SK-N-SH (cell line): ENCODE measurements around the gene CHST12. TPM values are rescaled to one million over a fixed set of nuclear protein-coding genes. Genes with fewer than 3 reads are reported as not detected.

Experiments used
- CTCF ChIA-PET: fragments of 300-600, 350-600 bp; formaldehyde crosslinking; extraction: SDS; loops from one replicate; lab custom pipeline; 2021; lab: Yijun Ruan, JAX
- POLR2A ChIA-PET: fragments of 350-600 bp; sonication (Branson Sonifier 250); formaldehyde crosslinking; extraction: SDS; loops from one replicate; lab custom pipeline; 2020; ENCODE audit warnings: antibody characterized with exemption, inconsistent platforms; lab: Yijun Ruan, JAX
- DNase-seq: peaks from one replicate; pipeline ENCODE4 v3.0.0; 2012
- H2AFZ ChIP-seq: fragments of 200-600 bp; sonication (generic); 2 replicates; pipeline ENCODE4 v1.8.1; 2016; ENCODE audit warnings: antibody characterized with exemption, mild to moderate bottlenecking, low read depth
- H3F3A ChIP-seq: fragments of 200-600 bp; sonication (generic); replicated peaks from 2 replicates; pipeline ENCODE3; 2016; ENCODE audit warnings: antibody characterized with exemption, mild to moderate bottlenecking; ENCODE audit not compliant: insufficient read depth
- H3K27ac ChIP-seq, 2 experiments: fragments of 200-500 bp in 1 of 2; fragments of 200-600 bp in 1 of 2; sonication (Bioruptor generic) in 1 of 2; sonication (generic), shearing (Covaris generic) in 1 of 2; 2 replicates each; pipeline versions ENCODE4 v1.5.1 to v1.6.1; 2014 to 2016; ENCODE audit warnings: low read depth in 2 of 2, inconsistent platforms in 1 of 2, low read length in 1 of 2, mild to moderate bottlenecking in 1 of 2, mixed read lengths in 1 of 2
- H3K27me3 ChIP-seq: fragments of 200-600 bp; sonication (generic), shearing (Covaris generic); 2 replicates; pipeline ENCODE4 v1.6.1; 2016; ENCODE audit warnings: mixed run types; ENCODE audit not compliant: insufficient read depth
- H3K36me3 ChIP-seq, 2 experiments: fragments of 200-500 bp in 1 of 2; fragments of 200-600 bp in 1 of 2; sonication (Bioruptor generic) in 1 of 2; sonication (generic) in 1 of 2; replicated peaks in 1 of 2; 2 replicates each; pipeline versions ENCODE3 to v1.5.1; 2014 to 2016; ENCODE audit warnings: low read length in 1 of 2, mild to moderate bottlenecking in 1 of 2; ENCODE audit not compliant: insufficient read depth in 2 of 2, control insufficient read depth in 1 of 2
- H3K4me1 ChIP-seq, 2 experiments: fragments of 200-500 bp in 1 of 2; fragments of 200-600 bp in 1 of 2; sonication (Bioruptor generic) in 1 of 2; sonication (generic), shearing (Covaris generic) in 1 of 2; 2 replicates each; pipeline versions ENCODE4 v1.5.1 to v1.6.1; 2014 to 2016; ENCODE audit warnings: low read depth in 1 of 2, low read length in 1 of 2, mixed run types in 1 of 2; ENCODE audit not compliant: insufficient read depth in 2 of 2, control insufficient read depth in 1 of 2
- H3K4me2 ChIP-seq: fragments of 200-600 bp; sonication (generic), shearing (Covaris generic); 2 replicates; pipeline ENCODE4 v1.6.1; 2017; ENCODE audit warnings: mixed run types
- H3K4me3 ChIP-seq, 2 experiments: fragments of 200-500 bp in 1 of 2; fragments of 200-600 bp in 1 of 2; sonication (Bioruptor generic) in 1 of 2; sonication (generic), shearing (Covaris generic) in 1 of 2; 2 replicates each; pipeline versions ENCODE4 v1.5.1 to v1.8.1; 2014 to 2016; ENCODE audit warnings: low read depth in 2 of 2, inconsistent platforms in 1 of 2, low read length in 1 of 2, mild to moderate bottlenecking in 1 of 2, mixed read lengths in 1 of 2, moderate library complexity in 1 of 2
- H3K79me2 ChIP-seq: fragments of 200-600 bp; sonication (generic); 2 replicates; pipeline ENCODE4 v1.8.1; 2017; ENCODE audit warnings: mild to moderate bottlenecking; ENCODE audit not compliant: insufficient read depth
- H3K9ac ChIP-seq: fragments of 200-600 bp; sonication (generic); 2 replicates; pipeline ENCODE4 v1.6.1; 2017; ENCODE audit warnings: mixed run types
- H3K9me2 ChIP-seq: fragments of 200-600 bp; sonication (generic); 2 replicates; pipeline ENCODE4 v1.6.1; 2017; ENCODE audit warnings: mixed run types
- H3K9me3 ChIP-seq: fragments of 200-600 bp; sonication (generic); 2 replicates; pipeline ENCODE4 v1.6.1; 2017; ENCODE audit warnings: mixed run types, mild to moderate bottlenecking, moderate library complexity
- H4K20me1 ChIP-seq: fragments of 200-600 bp; sonication (generic); 2 replicates; pipeline ENCODE4 v1.6.1; 2017; ENCODE audit warnings: mild to moderate bottlenecking, mixed run types; ENCODE audit not compliant: insufficient read depth
- EZH2phosphoT487 ChIP-seq: fragments of 200-600 bp; sonication (generic); IDR thresholded peaks from 2 replicates; pipeline ENCODE4 v1.6.1; 2017; ENCODE audit warnings: low read depth, mixed run types, mild to moderate bottlenecking, antibody characterized with exemption, moderate library complexity, borderline replicate concordance
- FOSL2 ChIP-seq: IDR thresholded peaks from 2 replicates; pipeline ENCODE4 v1.4.0; 2012; ENCODE audit warnings: low read depth, mild to moderate bottlenecking, moderate library complexity, borderline replicate concordance
- FOXJ3 ChIP-seq: sonication (generic); formaldehyde crosslinking; IDR thresholded peaks from 2 replicates; pipeline ENCODE4 v1.5.1; 2020; ENCODE audit warnings: mild to moderate bottlenecking, missing genetic modification reagents
- GABPA ChIP-seq: IDR thresholded peaks from 2 replicates; pipeline ENCODE4 v1.4.0; 2012; ENCODE audit warnings: low read depth, mild to moderate bottlenecking
- IRF3 ChIP-seq: fragments of 150-350 bp; IDR thresholded peaks from 2 replicates; pipeline ENCODE4 v1.6.1; 2016; ENCODE audit warnings: mild to moderate bottlenecking, low read depth, low read length
- JUND ChIP-seq: IDR thresholded peaks from 2 replicates; pipeline ENCODE4 v1.4.0; 2012
- MAX ChIP-seq: IDR thresholded peaks from 2 replicates; pipeline ENCODE4 v1.4.0; 2012; ENCODE audit warnings: low read depth
- MEF2A ChIP-seq: IDR thresholded peaks from 2 replicates; pipeline ENCODE4 v1.4.0; 2012; ENCODE audit warnings: low read depth, borderline replicate concordance
- MXI1 ChIP-seq: IDR thresholded peaks from 2 replicates; pipeline ENCODE4 v1.6.1; 2012; ENCODE audit warnings: mild to moderate bottlenecking, low read depth, low read length, improper control_type of control experiment
- NRF1 ChIP-seq: IDR thresholded peaks from 2 replicates; pipeline ENCODE4 v1.6.1; 2012; ENCODE audit warnings: low read depth, mild to moderate bottlenecking, low read length
- RAD21 ChIP-seq: IDR thresholded peaks from 2 replicates; pipeline ENCODE4 v1.6.1; 2012; ENCODE audit warnings: mild to moderate bottlenecking, low read length
- RCOR1 ChIP-seq: fragments of 150-350 bp; IDR thresholded peaks from 2 replicates; pipeline ENCODE4 v1.6.1; 2017; ENCODE audit warnings: antibody characterized with exemption, low read length
- RXRA ChIP-seq: IDR thresholded peaks from 2 replicates; pipeline ENCODE4 v1.4.0; 2012; ENCODE audit warnings: low read depth, mild to moderate bottlenecking, borderline replicate concordance
- SIN3A ChIP-seq: IDR thresholded peaks from 2 replicates; pipeline ENCODE4 v1.6.1; 2012; ENCODE audit warnings: low read depth, mild to moderate bottlenecking, low read length, moderate library complexity, borderline replicate concordance
- SMC3 ChIP-seq: IDR thresholded peaks from 2 replicates; pipeline ENCODE4 v1.6.1; 2012; ENCODE audit warnings: low read depth, low read length, improper control_type of control experiment
- TAF1 ChIP-seq: IDR thresholded peaks from 2 replicates; pipeline ENCODE4 v1.6.1; 2012; ENCODE audit warnings: low read depth, mild to moderate bottlenecking, low read length, moderate library complexity, borderline replicate concordance
- TCF12 ChIP-seq: IDR thresholded peaks from 2 replicates; pipeline ENCODE4 v1.4.0; 2012
- TEAD4 ChIP-seq: IDR thresholded peaks from 2 replicates; pipeline ENCODE4 v1.4.0; 2012; ENCODE audit warnings: mild to moderate bottlenecking, borderline replicate concordance; ENCODE audit not compliant: insufficient read depth
- YY1 ChIP-seq: IDR thresholded peaks from 2 replicates; pipeline ENCODE4 v1.4.0; 2012; ENCODE audit warnings: low read depth, mild to moderate bottlenecking
- WGBS: methylation state at CpG from one replicate; pipeline ENCODE4 v1.1.6; 2017; ENCODE audit warnings: low lambda C conversion rate; 5-methylcytosine and 5-hydroxymethylcytosine counted together
- polyA plus RNA-seq, 3 experiments: library from polyadenylated mRNA; depleted of rRNA; stranded (reverse); fragments of >200 nt; gene quantifications; 2 replicates each; pipeline ENCODE4 v1.2.3, GENCODE V29; 2012
- TF ChIP-seq, protein P1 (sequence below): fragments of 150-350 bp; IDR thresholded peaks from 2 replicates; pipeline ENCODE4 v1.6.1; 2017; ENCODE audit warnings: antibody characterized with exemption, low read length, low read depth, borderline replicate concordance
- TF ChIP-seq, protein P2 (sequence below): IDR thresholded peaks from 2 replicates; pipeline ENCODE4; 2012

CHST12 gene
- polyA plus RNA-seq, 1 of the 3 experiments (the other 2 are of a cell fraction), result 32.7 TPM

- CTCF ChIA-PET, result no interaction called here
- no peak overlapping the region for H3K4me2 ChIP-seq
Observed at GRCh38 chr7:2420216-2420933, 17.0 kb downstream of the CHST12 start.

DNA sequence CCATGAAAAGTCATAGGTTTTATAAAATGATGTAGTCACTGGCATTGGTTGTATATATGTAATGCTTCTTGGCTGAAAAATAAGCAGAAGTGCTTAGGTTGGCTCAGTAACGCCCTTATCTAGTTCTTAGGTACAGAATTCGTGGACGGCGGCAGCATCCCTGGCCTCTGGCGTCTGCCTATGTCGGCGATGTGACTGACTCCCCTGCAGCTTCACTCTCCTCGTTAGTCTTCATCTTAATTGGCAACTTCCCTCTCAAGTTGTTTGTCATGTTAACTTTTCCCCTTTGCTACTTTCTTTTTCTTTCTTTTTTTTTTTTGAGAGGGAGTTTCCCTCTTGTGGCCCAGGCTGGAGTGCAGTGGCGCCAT is 18.5 kb downstream of the CHST12 start:
- peaks cover 21% of the 10 kb centered on the region for H3K79me2 ChIP-seq
- no peak overlapping the region for H3K4me3 ChIP-seq
- H3F3A ChIP-seq, result no peaks in the 10 kb centered on the region
- ChIA-PET POLR2A (no interaction called here), CTCF (interaction anchor here (1.2 to 1.3 kb wide), 2 partner anchors 11 to 29 kb away, joined by 3 to 4 read pairs; no protein-coding TSS in a partner anchor)
- WGBS, result 95% methylated on average over 9 of the region's 9 CpGs
- no peak for DNase-seq
- H3K36me3 ChIP-seq, result no peaks in the 10 kb centered on the region
- H3K4me1 ChIP-seq, result no peaks in the 10 kb centered on the region; a peak in 1 of 4 replicates
- H3K27me3 ChIP-seq, result no peaks in the 10 kb centered on the region
- H4K20me1 ChIP-seq, result no peaks in the 10 kb centered on the region
- no peak overlapping the region for H3K27ac ChIP-seq
- no peak overlapping the region for H2AFZ ChIP-seq
- no peaks in the 10 kb centered on the region for H3K9me3 ChIP-seq
- no peaks in the 10 kb centered on the region for H3K9me2 ChIP-seq
- H3K4me2 ChIP-seq, result no peak overlapping the region
- no peak overlapping the region for H3K9ac ChIP-seq
- TF ChIP-seq TAF1, result no peak
- TF ChIP-seq SIN3A, result no peak
- TF ChIP-seq MEF2A, result no peak
- no peak for TF ChIP-seq SMC3
- TF ChIP-seq GABPA, result no peak
- no peak for TF ChIP-seq TEAD4
- TF ChIP-seq RXRA, result no peak
- no peak for TF ChIP-seq YY1
- no peak for TF ChIP-seq RCOR1
- TF ChIP-seq, protein P1, sequence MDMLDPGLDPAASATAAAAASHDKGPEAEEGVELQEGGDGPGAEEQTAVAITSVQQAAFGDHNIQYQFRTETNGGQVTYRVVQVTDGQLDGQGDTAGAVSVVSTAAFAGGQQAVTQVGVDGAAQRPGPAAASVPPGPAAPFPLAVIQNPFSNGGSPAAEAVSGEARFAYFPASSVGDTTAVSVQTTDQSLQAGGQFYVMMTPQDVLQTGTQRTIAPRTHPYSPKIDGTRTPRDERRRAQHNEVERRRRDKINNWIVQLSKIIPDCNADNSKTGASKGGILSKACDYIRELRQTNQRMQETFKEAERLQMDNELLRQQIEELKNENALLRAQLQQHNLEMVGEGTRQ, result no peak
- no peak for TF ChIP-seq FOXJ3 (CRISPR knock-in tag)
- TF ChIP-seq EZH2phosphoT487, result no peak
- no peak for TF ChIP-seq NRF1

More at GRCh38 chr7:2420216-2420933, 17.0 kb downstream of the CHST12 start:
- Histone ChIP-seq H3K9me3 (no peaks in the 10 kb centered on the region), H3K4me3 (no peak overlapping the region), H3F3A (no peaks in the 10 kb centered on the region), H3K27ac (no peak overlapping the region), H4K20me1 (no peaks in the 10 kb centered on the region), H3K79me2 (peaks cover 24% of the 10 kb centered on the region), H3K9me2 (no peaks in the 10 kb centered on the region), H2AFZ (no peak overlapping the region), H3K9ac (no peak overlapping the region), H3K4me1 (no peaks in the 10 kb centered on the region; a peak in 1 of 4 replicates), H3K27me3 (no peaks in the 10 kb centered on the region), H3K36me3 (no peaks in the 10 kb centered on the region)
- DNase-seq, result no peak
- WGBS, result 96% methylated on average over 7 of the region's 7 CpGs
- POLR2A ChIA-PET, result no interaction called here
- no peak for TF ChIP-seq IRF3
- TF ChIP-seq, protein P1, result no peak
- no peak for TF ChIP-seq RXRA
- TF ChIP-seq MEF2A, result no peak
- no peak for TF ChIP-seq JUND
- TF ChIP-seq RAD21, result no peak
- no peak for TF ChIP-seq MAX
- TF ChIP-seq TCF12, result no peak
- no peak for TF ChIP-seq FOSL2
- TF ChIP-seq MXI1, result no peak
- TF ChIP-seq SIN3A, result no peak
- no peak for TF ChIP-seq TAF1
- no peak for TF ChIP-seq EZH2phosphoT487
- TF ChIP-seq, protein P2, sequence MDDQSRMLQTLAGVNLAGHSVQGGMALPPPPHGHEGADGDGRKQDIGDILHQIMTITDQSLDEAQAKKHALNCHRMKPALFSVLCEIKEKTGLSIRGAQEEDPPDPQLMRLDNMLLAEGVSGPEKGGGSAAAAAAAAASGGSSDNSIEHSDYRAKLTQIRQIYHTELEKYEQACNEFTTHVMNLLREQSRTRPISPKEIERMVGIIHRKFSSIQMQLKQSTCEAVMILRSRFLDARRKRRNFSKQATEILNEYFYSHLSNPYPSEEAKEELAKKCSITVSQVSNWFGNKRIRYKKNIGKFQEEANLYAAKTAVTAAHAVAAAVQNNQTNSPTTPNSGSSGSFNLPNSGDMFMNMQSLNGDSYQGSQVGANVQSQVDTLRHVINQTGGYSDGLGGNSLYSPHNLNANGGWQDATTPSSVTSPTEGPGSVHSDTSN, result no peak
- TF ChIP-seq, all 33 proteins: peak for 0
